ENCODE results near the gene CALM1.

The CALM1 gene

DNA sequence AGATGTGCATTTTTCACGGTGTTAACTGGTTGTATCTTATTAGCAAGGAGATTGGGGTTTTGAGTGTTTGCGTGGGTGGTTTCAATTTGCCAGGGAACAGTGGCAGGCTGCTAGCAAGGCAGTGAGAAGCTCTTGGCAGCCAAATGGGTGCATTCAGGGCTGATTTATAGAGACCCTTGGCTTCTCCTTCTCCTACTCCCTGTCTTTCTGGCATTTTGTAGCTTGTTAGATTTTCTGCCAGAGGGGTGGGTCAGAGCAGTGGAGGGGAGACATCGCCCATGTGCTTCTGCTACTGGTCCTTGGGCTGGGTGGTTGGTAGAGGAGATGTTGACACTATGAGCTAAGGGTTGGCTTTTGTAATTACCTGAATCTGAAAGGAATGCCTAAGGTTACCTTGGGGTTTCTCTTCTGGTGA lies 9.6 kb downstream of the CALM1 start:
- in situ Hi-C loops (cut with MboI; ENCODE audit: low sequenced_read_pairs), result loop anchor here (25.0 kb wide), 1 partner anchor 281 kb away; no protein-coding TSS in a partner anchor

DNA sequence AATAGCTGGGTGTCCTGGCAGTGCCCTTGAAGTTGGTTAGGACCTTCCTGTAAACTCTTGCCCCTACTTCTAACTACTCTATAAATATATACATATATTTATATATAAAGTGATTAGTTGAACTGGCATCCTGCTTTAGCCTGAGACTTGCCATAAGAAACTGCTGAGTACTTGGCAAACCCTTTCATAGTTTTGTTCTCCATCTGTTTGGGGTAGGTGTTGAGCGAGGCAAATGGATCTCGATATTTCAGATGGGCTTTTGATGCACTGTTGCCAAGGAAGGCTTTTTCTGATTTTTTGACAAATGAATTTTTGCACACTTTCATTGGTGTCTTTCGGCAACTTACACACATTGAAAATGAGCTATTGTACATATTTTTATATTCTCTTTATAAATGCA lies 10.4 kb downstream of the CALM1 start:
- in situ Hi-C loops (cut with MboI; ENCODE audit: low sequenced_read_pairs), result loop anchor here (25.0 kb wide), 1 partner anchor 280 kb away; no protein-coding TSS in a partner anchor

DNA sequence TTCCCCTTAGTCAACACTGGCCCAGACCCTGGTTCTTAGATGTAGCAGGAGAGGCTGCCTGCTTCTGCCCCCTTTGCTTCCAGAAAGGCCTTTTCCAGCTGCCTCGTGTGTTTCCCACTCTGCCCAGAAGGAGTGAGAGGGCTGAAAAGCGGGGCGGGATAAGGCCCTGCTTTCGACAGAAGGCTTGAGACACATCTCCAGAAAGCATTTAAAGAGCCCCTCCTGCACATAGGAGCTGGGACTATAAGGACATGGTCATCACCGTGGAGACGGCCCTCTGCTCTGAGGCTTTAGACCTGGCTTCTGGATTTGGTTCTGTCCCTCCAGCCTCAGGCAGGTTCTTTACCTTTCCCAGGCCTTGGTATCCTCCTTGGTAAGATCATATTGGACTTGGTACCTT lies 11.9 kb downstream of the CALM1 start:
- in situ Hi-C loops (cut with MboI; ENCODE audit: low sequenced_read_pairs), result loop anchor here (25.0 kb wide), 1 partner anchor 279 kb away; no protein-coding TSS in a partner anchor

DNA sequence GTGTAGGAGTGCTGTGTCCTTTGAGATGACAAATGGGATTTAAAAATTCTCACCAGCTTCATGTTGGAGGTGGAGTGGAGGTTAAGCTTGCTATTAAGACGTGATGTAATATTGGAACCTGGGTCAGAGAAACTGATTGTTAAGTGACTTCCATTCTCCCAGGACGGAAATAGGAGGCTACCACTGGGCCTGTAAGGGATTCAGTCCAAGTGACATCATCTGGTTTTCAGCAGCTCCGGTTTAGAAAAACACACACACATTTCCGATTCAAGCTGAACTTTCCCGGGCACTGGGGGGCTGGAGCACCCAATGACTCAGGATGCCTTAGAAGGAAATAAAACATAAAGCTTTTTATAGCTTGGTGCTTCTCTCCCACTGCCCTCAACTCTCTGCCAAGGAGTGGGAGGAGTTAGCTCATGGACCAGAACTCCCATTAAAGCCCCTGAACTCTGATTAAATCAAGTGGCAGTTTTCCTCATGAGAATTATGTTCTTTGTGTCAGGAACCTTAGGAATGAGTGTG lies 12.4 kb downstream of the CALM1 start:
- in situ Hi-C loops (cut with MboI; ENCODE audit: low sequenced_read_pairs), result loop anchor here (25.0 kb wide), 1 partner anchor 278 kb away; no protein-coding TSS in a partner anchor

DNA sequence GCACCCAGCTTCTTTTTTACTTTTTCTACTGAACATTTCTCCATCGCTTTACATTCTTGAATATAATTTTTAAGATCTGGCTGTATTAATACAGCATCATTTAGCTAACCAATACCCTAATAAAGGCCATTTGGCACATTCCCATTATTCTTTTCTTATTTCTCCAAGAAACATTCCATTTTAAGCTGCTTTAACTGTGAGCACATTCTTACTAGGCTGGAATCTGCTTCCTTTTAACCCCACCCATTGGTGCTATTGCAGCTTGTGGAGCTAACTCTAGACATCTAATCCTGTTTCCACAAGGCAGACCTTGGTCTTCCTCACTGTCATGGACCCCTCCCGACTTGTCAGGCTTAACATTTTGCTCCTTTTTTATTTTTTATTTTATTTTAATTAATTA lies 15.2 kb downstream of the CALM1 start:
- in situ Hi-C loops (cut with MboI; ENCODE audit: low sequenced_read_pairs), result loop anchor here (25.0 kb wide), 1 partner anchor 275 kb away; no protein-coding TSS in a partner anchor

DNA sequence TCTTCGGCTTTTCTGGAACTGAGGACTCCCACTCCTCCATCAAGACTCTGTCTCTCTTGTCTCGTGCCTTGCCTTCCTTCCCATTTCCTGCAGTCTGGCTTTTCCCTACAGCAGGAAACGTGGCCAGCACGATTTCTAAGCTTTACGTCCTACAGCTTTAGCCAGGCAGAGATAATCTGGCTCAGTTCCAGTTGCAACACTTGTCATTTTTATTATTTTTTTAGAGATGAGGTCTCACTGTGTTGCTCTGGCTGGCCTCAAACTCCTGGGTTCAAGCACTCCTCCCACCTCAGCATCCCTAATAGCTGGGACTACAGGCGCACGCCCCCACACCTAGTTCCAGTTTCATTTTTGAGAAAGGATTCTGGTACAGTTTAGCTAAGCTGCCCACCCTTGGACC lies 19.9 kb downstream of the CALM1 start:
- in situ Hi-C loops (cut with MboI; ENCODE audit: low sequenced_read_pairs), result loop anchor here (25.0 kb wide), 1 partner anchor 271 kb away; no protein-coding TSS in a partner anchor

DNA sequence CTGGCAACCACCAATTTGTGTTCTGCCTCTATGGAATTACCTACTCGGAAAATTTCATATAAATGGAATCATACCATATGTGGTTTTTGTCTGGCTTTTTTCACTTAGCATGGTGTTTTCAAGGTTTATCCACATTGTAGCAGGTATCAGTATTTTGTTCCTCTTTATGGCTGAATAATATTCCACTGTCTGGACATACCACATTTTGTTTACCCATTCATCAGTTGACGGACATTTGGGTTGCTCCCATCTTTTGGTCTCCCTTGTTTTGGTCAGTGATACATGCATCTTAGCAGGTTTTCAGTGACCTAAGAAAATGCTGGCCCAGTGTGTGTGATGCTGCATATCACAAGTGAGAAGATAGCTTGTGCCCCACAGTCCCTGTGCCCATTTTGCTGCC lies 21.2 kb downstream of the CALM1 start:
- in situ Hi-C loops (cut with MboI; ENCODE audit: low sequenced_read_pairs), result loop anchor here (25.0 kb wide), 1 partner anchor 269 kb away; no protein-coding TSS in a partner anchor

DNA sequence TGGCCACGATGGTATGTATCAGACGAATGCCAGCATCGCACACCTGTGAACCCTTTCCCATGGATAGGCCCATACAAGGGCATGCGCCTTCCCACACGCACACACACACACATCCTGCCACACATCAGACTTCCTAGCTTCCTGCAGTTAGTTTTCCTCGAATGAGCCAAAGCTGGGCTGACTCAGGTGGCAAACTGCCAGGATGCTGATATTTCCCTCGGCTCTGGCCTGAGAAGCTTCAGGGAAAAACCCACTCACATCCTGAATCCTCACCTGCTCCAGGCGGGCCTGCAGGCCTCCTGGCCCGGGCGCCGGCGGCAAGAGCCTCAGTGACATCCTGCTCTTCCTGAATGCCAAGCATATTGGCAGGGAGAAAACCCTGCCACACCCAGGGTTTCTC lies 22.4 kb downstream of the CALM1 start:
- in situ Hi-C loops (cut with MboI; ENCODE audit: low sequenced_read_pairs), result loop anchor here (25.0 kb wide), 1 partner anchor 268 kb away; no protein-coding TSS in a partner anchor

DNA sequence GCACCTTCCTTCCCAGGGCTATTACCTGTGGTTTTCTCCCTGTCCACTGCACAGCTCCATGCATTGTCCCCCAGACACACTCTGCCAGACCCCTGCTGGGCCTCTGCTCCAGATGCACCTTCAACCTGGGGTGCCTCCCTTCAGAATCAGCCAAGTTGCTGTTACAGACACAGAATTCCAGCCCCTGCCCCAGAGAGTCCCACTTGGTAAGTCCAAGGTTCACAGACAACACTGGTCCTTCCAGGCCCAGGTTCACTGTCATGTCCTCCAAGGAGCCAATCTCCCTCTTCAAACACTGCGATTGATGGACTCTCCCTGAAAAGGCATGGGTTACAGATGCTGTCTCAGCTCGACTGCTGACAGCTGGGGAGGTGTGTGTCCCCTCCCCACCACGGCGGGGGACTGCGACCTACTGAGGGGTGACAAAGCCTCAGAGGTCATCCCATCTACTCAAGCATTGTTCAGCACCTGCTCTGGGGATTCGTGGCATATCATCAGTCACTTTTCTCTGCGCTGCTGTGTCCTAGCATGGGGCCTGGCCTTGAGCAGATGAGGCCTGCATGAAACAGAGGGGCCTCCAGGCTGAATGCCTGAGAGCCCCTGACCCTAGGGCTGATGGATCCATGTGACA lies 24.3 kb downstream of the CALM1 start:
- in situ Hi-C loops (cut with MboI; ENCODE audit: low sequenced_read_pairs), result loop anchor here (25.0 kb wide), 1 partner anchor 266 kb away; no protein-coding TSS in a partner anchor

DNA sequence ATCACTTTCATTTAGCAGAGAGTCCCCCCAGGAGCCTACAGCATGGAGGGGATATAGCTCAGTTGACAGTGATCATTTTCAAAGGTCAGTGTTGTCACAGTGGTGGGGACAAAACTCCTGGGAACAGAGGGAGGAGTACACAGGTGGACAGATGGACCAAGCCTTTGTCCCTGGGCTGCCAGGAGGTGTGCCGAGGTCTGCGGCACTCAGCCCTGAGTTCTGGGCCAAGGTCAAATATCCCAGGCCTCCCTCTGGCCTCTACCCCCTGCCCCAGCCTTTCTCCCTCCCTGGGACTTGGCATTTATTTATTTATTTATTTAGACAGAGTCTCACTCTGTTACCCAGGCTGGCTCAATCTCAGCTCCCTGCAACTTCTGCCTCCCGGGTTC lies 24.8 kb downstream of the CALM1 start:
- in situ Hi-C loops (cut with MboI; ENCODE audit: low sequenced_read_pairs), result loop anchor here (25.0 kb wide), 1 partner anchor 266 kb away; no protein-coding TSS in a partner anchor

DNA sequence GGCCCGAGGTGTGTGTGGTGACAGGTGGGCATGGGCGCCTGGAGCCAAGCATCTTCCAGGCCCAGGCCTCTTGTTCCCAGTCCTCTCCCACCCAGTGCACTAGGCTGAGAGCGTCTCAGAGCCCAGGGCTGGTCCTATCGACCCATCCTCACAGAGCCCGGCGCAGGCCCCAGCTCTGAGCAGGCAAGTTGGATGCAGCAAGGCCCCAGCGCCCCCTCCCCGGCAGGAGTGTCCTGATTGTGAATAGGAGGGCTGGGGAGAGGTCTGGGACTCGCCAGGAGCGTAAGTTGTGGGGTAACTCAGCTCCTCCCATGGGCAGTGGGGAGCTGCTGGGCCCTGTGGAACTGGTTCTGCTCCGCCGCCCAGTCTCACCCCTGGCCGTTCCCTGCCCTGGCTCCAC lies 26.3 kb downstream of the CALM1 start:
- in situ Hi-C loops (cut with MboI; ENCODE audit: low sequenced_read_pairs), result loop anchor here (25.0 kb wide), 1 partner anchor 264 kb away; no protein-coding TSS in a partner anchor

DNA sequence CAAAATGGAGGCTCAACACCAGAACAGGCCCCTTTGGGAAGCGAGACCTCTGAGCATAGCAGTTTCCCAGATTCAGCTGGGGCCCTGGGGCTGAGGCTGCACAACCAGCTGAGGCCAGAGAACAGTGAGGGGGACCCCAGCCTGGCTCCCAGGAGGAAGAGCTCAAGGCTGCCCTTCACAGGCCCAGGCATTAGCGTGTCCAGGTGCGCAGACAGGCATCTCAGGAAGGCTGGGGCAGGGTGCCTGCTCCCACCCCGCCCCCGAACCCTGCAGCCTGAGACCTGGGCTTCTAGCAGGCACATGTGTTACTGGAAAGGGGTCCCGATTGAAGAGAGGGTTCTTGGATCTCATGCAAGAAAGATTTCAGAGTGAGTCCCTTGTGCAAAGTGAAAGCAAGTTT lies 27.2 kb downstream of the CALM1 start:
- in situ Hi-C loops (cut with MboI; ENCODE audit: low sequenced_read_pairs), result loop anchor here (25.0 kb wide), 1 partner anchor 263 kb away; no protein-coding TSS in a partner anchor

DNA sequence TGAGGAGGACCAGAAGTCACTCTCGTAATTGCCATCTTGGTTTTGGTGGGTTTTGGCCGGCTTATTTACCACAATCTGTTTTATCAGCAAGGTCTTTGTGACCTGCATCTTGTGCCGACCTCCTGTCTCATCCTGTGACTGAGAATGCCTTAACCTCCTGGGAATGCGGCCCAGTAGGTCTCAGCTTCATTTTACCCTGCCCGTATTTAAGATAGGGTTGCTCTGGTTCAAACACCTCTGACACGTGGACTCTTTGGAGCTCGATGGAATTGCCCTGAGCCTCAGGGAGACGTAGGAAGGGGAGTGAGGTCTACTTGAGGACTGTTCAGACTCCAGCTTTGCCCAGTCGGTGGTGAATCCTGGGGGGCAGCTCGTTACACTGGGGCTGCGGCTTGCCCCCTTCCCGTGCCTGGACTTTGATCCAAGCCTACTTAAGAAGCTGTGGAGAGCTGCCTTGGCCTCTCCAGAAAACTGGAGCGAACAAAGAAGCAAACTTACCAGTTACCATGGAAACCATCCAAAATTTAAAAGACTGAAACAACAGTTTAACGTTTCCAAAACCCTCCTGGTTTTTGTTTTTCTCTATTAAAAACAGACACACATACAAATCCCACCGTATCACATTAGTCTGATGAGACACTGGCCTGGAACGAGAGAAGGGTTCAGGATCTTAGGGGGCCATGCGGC lies 28.0 kb downstream of the CALM1 start:
- in situ Hi-C loops (cut with MboI; ENCODE audit: low sequenced_read_pairs), result loop anchor here (25.0 kb wide), 1 partner anchor 262 kb away; no protein-coding TSS in a partner anchor

DNA sequence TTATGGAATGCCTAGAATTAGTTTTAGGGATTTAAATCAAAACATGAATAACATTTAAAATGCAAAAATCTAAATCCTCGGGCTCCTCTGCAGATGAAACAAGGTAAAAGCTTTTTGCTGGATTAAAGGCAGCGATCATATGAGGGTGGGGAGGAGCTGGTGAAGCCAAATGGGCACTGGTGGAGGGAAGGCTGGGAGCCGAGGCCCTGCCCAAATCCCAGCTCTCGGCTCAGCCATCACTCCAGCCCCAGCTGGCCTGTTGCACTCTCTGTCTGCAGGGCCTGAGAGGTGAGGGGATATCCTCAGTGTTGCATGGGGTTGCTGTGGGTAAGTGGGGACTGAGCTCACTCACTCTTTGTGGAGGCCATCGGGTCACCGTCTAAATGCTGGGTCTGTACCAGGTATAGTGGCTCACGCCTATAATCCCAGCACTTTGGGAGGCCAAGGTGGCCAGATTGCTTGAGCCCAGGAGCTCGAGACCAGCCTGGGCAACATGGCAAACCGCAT lies 28.6 kb downstream of the CALM1 start:
- in situ Hi-C loops (cut with MboI; ENCODE audit: low sequenced_read_pairs), result no loop called here

DNA sequence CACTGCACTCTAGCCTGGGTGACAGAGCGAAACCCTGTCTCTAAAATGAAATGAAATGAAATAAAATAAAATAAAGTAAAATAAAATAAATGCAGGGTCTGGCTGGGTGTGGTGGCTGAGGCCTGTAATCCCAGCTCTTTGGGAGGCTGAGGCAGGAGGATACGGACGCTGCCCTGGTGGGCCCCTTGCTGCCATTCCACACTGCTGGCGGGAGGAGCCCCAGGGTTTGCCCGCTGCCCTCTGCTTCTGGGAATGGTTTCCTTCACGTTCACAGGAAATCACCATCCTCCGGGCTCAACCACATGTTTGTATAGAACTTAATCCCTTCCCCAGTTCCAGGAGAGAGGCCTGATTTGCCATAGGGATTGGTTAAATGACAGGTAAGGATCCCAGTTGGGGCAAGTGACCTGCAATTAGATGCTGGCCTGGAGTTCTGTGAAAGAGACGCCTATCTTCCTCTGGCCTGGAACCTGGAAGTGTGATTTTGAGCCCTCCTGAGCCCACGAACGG lies 29.3 kb downstream of the CALM1 start:
- in situ Hi-C loops (cut with MboI; ENCODE audit: low sequenced_read_pairs), result no loop called here

DNA sequence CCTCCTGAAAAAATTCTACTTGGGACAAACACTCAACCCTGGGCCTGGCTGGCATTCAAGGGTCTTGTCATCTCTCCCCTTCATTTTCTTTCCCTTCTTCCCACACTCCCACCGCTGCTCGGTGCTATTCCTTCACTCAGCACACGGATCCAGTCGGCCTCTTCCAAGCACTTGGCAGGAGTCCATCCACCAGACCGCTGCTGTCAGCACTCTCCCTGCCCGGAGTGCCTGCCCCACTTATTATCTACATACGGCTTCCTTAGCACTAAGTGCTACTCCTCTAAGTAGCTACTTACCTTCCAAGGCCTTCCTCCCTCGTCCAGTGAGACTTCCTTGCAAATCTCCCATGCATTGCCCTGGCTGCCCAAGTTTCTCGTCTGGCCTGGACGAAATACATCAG lies 29.8 kb downstream of the CALM1 start:
- in situ Hi-C loops (cut with MboI; ENCODE audit: low sequenced_read_pairs), result no loop called here

DNA sequence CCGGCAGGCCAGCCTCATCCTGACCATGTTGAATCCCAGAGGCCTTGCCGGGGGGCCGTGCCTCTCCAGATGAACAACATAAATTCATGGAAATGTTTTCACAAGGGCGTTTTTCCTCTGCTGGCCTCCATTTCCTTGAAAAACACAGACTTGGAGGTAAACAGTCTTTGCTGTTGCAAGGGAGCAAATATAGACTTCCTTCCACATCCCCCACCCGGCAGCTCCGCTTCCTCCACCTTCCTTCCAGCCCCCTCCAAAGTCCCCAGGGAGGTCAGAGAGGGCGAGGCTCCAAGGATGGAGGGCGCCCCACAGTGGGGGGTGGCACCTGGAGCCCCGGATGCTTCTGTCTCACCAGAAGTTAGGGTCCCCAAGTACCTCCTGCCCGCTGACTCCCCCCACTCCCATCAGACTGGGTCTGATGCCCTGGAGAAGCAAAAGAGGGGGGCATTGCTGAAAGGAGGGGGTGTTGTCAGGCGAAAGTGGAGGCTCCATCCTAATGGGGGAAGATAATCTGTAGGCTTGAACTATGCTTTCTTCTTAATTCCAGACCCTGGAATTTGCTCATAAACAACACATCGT lies 31.1 kb downstream of the CALM1 start:
- in situ Hi-C loops (cut with MboI; ENCODE audit: low sequenced_read_pairs), result no loop called here

DNA sequence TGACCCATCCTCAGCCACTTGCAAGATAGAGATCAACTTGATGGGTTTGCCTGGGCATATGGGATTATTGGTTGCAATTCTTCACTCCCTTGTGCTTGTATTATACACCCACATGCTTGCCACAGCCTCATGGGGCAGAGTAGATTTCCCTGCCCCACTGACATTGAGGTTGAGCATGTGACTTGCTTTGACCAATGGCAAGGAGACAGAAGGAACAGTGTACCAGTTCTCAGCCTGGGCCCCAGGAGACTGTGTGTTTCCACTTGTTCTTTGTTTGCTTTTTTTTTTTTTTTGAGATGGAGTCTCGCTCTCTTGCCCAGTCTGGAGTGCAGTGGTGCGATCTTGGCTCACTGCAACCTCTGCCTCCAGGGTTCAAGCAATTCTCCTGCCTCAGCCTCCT lies 31.8 kb downstream of the CALM1 start:
- in situ Hi-C loops (cut with MboI; ENCODE audit: low sequenced_read_pairs), result no loop called here

DNA sequence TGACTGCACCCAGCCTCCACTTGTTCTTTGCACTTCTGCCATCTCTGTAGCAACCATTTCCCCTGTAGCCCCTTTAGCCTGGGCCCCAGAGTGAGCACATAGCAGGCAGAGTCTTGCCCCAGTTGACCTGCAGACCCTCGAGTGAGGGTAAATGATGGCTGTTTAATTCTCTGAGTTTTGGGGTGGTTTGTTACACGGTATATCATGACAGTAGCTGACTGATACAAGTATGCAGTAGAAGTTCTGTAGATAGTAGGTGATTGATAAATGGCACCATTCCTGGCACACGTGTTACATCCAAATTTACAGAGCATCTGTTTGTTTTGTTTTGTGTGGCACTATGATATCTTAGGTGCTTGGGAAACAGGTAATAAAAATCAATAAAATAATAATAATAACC lies 32.4 kb downstream of the CALM1 start:
- in situ Hi-C loops (cut with MboI; ENCODE audit: low sequenced_read_pairs), result no loop called here

DNA sequence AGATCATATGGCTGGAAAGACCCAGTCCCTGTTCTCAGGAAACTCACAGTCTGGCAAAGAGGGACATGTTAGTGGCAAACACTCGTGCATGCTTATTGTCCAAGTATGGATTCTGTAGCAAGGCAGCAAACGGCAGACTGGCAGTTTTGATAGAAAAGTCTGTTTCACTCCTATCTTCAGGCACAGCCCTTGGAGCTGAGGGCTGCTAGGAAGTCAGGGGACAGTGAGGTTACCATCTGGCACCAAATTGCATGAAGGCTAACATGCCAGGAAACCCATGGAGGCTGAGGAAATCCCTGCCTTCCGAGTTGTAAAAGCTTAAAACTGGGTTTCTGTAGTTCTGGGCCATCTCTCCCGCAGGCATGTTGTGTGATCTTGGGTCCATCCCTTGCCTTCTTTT lies 32.9 kb downstream of the CALM1 start:
- in situ Hi-C loops (cut with MboI; ENCODE audit: low sequenced_read_pairs), result no loop called here

All from HL-60/S4 treated with phorbol 12-myristate 13-acetate at 8.2 ng/mL for 4 days and 3 days (cell line).